ENCODE data around the gene GALNT11.
A peak's percentile ranks its signal among the peaks of the same experiment; 100 is the strongest.

GALNT11 gene

DNA sequence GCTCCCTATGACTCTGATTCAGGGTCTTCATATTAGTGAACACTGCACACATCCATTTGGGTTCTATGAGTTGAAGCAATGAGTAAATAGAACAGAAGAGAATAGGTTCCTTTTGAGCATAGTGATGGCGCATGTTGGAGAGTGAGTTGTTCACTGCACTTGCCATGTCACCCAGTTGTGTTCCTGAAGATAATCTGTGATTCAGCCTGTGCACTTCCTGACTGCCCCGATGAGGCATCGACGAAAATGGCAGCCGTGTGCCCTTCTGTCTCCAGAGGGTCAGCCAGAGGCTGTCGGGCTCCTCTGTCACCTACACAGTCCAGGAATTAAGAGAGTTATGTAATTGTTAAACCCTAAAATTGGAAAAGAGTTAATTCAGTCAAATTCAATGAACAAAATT is 94.7 kb downstream of the GALNT11 start:
- DNase-seq (ENCODE audit: low spot score): no peak

DNA sequence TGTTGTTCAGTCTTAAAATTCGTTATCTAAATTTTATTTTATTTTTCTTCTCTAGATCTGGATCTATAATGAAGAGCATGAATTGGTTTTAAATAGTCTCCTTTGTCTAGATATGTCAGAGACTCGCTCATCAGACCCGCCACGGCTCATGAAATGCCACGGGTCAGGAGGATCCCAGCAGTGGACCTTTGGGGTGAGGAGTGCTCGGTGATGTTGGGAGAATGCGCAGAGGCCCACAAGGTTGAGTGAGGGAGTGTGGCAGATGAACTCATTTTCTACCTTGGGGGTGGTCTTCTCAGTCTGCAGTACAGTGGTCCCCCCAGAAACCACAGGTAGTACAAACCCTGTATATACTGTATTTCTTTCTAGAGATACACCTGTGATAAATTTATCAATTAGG is 95.3 kb downstream of the GALNT11 start:
- no peak for DNase-seq (ENCODE audit: low spot score)

DNA sequence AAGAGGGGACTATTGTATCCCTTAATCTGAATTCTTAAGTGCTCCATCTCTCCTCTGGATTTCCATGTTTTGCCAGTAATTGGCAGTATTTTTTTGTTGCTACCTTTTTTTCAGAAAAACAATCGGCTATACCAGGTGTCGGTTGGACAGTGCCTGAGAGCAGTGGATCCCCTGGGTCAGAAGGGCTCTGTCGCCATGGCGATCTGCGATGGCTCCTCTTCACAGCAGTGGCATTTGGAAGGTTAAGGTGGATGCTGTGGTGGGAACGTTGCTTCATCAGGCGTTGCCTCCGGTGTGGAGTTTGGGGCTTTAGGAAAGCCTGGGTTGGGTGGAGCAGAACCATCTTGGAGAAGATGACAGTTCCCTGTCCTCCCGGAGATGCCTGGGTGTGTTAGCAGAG is 96.0 kb downstream of the GALNT11 start:
- no peak for DNase-seq (ENCODE audit: low spot score)

DNA sequence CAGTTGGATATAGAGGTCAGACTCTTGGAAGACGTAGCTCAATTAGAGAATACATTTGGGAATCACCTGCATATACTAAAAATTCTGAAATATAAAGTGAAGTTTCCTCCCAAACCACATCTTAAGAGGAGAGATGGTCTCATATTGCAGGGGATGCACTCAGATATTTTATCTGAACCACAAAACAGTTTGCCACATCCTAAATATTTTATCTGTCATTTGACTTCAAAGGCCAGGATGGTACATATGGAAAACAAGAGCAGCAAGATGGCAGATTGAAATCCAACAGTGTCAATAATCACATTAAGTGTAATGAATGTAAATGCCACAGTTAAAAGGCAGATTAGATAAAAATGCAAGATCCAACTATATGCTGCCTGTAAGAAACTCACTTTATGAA is 97.1 kb downstream of the GALNT11 start:
- no peak for DNase-seq (ENCODE audit: low spot score)

DNA sequence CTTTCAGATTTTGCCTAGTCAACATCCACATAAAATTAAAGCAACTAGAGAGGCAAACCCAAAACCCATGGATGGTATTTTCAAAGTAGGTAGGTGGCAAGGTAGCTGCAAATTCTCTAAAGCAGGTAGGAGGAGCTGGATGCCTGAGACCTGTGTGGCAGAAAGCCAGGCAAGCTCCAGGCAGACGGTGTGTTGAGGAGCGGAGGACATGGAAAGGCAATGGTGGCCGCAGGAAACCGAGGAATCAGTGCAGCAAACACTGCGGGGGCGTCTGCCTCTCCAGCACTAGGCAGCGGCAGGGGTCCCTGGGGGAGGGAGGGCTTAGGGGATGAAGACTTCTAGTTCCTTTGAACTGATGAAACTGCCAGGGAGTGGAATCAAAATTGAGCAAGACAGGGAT is 101.3 kb downstream of the GALNT11 start:
- no peak for DNase-seq (ENCODE audit: low spot score)

DNA sequence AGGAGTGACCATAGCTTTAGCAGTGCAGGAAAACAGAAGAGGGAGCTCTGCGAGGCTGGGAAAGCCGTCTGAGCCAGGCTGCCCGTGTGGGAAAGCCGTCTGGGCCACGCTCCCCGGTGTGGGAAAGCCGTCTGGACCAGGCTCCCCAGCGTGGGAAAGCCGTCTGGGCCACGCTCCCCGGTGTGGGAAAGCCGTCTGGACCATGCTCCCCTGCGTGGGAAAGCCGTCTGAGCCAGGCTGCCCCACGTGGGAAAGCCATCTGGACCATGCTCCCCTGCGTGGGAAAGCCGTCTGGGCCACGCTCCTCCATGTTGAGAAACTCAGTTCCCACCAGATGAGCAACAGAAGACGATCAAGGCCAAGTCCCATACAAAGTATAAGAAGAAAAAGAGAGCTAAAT is 101.8 kb downstream of the GALNT11 start:
- DNase-seq (ENCODE audit: low spot score): no peak

DNA sequence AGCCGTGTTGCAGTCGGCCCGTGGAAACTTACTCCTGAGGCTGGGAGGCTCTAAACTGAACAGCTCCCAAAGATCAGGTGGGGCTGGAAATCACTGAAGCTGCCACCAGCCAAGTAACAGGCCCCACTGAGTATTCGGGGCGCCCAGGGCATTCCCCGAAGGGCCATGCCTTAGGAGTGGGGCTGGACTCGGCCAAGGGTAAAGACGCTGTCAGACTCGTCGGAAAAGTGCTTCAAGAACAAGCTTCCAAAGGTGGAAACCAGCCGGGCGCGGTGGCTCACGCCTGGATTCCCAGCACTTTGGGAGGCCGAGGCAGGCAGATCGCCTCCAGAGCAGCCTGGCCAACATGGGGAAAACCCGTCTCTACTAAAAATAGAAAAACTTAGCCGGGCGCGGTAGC is 102.8 kb downstream of the GALNT11 start:
- DNase-seq (ENCODE audit: low spot score): no peak

DNA sequence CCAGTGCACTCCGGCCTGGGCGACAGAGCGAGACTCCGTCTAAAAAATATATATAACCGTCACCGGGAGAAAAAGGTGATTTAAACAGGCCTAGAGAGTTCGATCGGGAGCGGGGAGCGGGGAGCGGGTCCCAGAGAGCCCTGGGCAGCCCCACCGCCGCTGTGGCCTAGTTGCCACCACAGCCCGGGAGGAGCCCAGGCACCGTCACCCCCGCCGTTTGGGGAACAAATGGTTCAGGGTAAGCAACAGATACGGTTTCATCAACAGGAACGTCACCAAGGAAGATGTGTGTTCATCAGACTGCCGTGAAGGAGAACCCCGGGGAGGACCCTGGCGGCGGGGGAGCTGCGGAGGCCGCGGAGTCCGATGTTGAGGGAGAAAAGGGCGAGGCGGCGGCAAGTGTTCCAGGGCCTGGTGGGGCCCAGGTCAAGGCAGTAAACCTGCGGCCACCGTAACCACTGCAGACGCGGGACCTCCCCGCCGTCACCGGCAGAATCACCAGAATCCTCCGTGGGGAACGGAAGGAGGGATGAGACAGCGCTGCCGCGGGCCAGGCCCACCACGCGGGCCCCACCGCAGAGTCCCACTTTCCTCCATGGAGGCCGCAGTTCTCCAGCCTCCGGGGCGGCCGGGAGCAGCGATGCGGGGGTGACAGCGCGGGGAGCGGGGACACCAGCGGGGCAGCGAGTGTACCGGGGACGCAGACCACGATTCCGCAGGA is 103.4 kb downstream of the GALNT11 start:
- DNase-seq (ENCODE audit: low spot score): no peak

DNA sequence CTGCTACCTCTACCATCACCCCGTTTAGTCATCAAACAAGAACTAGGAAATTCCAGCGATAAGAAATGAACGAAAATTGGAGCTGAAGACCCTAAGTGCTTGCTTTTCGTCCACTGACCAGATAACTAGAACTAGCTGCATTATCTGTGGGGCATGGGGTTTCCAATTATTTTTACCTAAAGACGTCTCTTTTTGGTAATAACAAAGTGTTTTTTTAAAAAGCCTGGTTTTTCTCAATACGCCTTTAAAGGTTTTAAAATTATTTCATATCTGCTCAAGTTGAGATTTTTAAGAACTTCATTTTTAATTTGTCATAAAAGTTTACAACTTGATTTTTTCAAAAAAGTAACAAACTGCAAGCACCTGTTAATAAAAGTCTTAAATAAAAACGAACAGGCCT is 104.2 kb downstream of the GALNT11 start:
- DNase-seq (ENCODE audit: low spot score): no peak

DNA sequence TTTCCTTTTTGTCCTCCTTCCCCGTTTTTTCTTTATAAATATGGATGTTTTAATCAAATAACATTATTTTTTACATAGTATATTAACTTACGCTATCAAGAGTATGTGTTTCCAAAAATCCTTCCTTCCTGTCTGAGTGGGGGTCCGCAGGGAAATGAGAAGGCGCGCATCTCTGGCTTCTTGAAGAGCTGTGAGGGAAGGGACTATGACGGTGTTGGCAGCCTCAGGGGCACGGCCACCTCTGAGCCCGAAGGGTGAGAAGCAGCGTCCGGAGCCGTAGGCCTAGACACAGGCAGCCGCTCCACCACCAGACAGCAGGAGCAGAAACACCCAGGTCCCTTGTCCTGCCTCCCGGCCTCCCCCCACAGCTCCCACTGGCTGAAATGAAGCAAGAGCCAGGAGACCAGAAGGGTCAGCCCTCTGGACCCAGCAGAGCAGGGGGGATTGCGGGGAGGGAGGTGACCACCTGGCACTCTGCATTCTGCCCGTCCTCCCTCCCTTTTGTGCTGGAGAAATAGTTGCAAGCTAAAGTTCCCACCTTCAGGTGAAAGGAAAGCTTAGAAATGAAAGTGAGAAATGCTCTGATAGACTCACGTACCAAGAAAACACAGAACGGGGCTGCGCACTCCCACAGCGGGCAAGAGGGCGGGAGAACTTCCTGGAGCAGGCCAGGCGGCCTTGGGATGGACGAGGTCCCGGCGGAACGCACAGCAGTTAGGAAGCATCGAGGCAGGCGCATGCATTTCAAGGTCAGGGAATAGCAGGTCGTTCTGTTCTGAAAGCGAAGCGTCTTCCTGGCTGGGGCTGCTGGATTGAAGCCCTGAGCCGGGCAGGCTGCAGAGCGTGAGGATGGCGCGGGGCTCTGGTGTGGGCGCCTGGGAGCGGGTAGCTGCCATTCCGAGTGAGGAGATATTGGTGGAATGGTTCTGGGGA is 105.5 kb downstream of the GALNT11 start:
- DNase-seq (ENCODE audit: low spot score): no peak

DNA sequence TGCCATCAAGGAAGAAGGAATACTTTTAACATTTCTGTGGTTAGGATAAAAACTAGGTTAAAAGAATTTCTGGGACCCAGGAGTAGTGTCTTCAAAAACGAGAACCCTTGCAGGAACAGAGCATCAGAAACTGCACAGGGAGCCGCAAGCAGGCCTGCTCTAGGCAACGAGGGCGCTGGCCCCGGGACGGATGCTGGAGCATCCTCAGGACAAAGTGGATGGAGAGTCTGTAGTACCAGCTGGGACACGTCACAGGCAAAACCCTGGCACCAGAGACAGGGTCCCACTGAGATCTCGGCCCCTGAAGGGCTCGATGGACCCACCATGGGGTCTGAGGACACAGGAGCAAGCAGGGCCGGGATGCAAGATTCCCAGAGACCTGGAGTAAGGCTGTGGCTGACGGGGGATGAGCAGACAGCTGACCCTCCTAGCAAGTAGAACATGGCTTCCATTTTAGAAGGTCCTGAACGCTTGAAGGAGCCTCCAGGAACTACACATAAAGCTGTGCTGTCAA is 106.6 kb downstream of the GALNT11 start:
- DNase-seq (ENCODE audit: low spot score): no peak

DNA sequence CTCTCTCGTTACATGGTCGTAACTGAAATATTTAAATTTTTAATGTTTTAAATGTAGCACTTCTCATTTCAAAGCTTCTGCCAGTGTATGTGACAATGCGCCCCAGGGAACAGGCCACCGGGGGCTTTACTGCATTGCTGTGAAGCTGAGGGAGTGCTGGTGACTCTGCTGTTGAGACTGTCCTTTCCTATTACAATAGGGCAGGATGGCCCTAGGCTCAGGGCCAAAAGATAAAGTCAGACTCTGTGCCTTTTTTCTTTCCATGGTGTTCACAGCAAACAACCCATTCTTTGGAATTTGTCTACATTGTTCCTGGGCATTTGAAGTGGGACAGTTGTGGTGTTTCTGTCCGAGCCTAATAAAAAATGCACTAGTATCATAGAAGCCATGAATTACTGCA is 107.3 kb downstream of the GALNT11 start:
- no peak for DNase-seq (ENCODE audit: low spot score)

DNA sequence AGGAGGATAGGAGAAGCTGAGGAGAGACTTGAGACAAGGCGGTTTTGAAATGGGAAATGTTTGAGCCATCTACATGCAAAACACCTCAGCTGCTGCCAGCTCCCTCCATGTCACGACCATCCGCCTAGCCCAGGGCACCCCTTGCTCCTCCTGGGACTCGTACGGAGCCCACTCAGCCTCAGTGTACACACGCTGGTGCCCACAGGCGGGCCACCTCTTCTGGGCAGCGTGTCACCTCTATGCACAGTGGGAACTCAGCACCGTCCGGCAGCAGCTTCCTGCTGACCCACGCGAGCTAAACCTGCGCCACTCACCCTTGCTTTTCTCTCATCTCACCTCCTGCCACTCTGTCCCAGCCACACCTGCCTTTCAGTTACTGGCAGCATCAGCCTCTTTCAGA is 108.3 kb downstream of the GALNT11 start:
- no peak for DNase-seq (ENCODE audit: low spot score)

DNA sequence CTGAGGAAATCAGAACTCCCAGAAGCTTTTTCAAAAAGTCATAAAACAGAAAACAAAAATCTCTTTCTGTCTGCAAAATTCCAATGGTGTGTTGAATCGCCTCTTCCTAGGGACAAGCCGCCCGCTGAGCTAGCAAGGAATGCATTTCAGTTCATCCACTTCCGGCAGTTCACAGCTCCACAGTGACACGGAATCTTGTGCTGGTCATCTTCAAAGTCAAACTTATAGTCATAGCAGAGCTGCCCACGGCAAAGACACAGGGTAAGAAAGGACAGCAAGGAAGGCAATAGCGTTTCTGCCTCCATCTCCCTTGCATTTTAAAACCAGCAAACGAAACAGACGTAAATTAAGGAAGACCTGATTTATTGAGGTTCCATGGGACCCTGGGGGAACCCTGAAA is 111.2 kb downstream of the GALNT11 start:
- no peak for DNase-seq (ENCODE audit: low spot score)

DNA sequence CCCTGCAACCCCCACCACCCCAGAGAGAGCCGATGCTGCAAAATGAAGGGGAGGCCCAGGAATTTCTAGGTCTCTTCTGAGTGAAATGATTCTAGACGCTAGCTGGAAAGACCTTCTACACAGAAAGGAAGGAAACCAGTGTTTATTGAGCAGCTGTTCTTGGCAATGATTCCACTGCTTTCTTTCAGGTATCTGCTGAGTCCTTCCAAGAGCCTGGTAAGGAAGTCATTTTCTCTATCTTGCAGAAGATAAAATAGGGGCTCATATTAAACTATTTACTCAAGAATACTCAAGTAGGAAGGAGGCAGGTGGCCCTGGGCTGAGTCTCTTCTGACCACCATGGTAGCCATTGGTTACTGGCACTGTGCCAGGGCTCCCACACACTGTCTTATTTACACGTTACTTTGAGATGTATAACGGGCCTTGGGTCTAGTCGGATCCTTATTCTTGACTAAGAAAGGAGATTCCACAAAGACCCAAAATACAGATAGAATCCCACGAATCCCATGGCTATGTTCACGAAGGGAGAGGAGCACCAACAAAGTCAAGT is 112.1 kb downstream of the GALNT11 start:
- no peak for DNase-seq (ENCODE audit: low spot score)

DNA sequence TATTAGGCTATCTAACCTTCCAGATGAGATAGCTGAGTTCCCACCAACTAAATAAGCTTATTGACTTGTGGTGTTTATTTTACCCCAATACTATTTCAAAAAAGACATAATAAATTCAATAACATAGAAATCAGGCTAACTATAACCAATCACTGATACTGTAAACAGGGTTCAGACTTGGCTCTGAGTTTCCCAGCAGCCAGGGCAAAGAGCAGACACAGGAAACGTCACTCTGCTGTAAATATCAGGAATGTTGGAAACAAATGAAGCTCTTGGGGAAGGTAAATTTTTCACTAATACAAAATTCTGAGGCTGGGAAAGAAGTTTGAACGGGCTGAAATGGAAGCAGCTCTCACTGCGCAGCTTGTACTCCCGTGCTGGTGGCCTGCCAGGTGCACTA is 114.6 kb downstream of the GALNT11 start:
- DNase-seq (ENCODE audit: low spot score): no peak

DNA sequence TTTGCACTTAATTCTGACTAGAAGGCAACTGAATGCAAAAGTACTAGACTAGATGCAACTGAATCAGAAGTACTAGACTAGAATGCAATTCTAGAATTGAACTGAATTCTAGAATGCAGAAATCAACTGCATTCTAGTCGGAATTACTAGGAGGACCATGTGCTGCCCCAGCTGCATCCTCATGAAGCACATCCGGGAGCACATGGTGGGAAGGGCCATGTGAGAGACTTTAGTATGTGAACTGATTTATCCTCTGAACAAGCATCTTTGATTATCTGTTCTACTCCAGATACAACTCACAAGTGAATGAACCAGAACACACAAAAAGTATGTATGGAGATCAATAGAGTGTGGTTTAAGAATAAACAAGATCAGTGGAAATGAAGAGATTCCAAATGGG is 115.1 kb downstream of the GALNT11 start:
- DNase-seq (ENCODE audit: low spot score): no peak

DNA sequence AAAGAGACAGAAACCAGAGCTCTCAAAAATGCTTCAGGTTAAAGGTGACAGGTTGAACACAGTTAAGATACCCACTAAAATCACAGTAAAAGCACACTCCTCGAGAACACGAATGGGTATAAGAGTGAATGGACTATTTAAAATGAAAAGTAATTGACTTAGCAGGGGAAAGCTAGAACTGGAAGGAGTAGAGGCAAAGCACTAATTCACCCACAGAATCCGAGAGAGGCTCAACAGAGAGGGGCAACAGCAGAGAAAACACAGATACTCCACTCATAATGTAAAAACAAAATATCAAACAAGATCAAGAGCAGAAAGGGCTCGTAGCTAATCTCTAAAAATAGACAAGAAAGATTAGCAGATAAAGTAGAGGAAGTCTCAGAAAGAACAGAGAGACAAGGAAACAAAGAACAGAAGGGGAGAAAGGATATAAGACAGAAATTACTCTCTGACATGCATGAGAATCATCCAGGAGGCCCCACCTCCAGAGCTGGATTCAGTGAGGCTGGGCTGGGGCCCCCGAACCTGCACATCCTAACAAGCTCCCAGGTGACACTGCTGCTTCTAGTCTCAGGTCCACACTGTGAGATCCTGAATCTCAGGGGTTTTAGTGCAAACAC is 117.6 kb downstream of the GALNT11 start:
- DNase-seq (ENCODE audit: low spot score): no peak

DNA sequence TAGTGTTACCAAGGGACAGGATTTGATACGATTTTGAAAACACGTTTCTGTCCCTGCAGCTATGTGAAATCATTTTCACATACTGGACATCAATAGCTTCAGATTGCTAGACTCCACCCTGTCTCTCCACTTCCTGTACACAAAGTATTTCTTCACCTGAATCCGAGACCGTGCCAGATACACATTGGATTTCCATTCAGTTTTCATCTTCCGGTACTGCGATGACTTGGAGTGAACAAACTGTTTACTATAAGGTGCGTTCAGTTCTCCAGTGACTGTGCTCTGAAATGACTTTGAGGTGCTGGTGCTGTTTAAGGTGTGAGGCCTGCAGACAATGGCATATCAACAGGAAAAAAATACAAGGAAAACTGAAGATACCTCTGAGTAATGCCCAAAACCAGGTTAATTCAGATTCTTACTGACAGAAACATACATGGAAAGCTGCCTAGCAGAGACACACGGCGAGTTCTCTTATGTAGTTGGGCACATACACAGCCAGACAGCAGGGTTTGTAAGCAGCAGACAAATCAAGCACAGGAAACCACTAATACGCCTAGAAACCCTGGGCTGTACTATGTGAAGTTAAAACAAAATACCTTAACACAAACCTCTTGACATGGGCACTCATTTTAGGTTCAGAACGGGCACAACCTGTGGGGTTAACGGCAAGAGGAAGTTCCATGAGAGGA is 119.2 kb downstream of the GALNT11 start:
- no peak for DNase-seq (ENCODE audit: low spot score)

DNA sequence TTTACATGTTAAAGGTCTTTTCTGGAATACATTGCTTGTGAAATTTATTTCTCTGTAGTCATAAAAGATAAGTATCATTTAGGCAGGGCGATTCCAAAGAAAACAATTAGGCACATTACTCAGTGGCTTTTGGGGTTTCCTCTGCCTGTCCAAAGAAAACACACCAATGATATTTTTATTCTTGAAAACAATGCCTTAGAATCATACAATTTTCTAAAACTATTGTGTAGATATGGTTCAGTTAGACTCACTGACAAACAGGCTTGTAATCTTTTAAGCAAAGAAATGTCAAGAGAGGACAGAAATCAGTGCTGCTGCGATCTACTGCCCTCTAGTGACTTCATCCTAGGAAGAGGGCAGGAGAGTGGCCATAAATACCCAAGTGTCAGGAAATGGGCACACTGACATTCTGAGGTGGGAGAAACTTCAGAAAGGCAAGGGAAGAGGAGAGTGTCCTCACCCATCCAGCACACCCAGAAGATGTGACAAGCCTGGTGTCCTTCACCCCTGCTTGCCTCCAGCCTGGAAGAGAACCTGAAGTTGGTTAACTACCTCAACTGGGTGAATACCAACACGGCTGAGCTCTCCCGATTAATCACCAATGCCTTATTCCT is 120.5 kb downstream of the GALNT11 start:
- DNase-seq (ENCODE audit: low spot score): peak; percentile 60

DNA sequence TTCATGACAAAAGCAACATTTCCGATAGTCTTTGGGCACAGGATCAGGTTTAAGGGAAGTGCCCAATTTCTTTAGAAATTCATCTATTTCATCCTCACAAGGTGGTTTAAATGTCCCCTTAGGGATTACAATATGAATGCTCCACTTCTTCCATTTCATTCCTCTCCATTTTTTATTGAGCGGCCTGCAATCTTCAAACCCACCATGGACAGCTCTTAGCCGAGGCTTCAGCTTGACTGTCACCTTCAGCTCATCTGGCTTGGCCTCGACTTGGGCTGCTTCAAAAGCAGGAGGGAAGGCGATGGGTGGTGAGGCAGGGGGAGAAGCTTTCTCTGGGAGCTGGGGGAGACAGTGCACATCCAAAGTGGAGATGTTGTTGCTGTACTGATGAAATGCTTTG is 123.2 kb downstream of the GALNT11 start:
- DNase-seq (ENCODE audit: low spot score): no peak

DNA sequence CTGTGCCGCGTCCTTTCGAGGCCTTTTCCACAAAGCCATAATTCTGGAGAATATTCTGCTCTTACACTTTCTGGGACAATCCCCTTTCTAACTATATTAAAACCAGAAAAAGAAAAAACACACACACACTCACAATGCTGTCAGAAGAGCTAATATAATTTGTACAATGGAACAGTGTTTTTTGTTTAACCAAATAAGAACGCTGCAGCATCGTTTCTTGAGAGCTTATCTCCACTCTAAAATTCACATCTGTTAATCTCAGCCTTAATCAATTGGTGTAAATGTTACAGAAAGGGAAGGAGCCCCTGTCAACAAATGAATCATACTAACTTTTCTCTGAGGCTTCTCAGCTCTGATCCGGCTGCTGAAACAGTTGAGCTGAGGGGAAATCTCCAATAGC is 123.9 kb downstream of the GALNT11 start:
- DNase-seq (ENCODE audit: low spot score): no peak
